Mesothelial cell of epicardium (in vitro differentiated cells): ENCODE data around the gene KCTD12. TPM values are rescaled to one million over a fixed set of nuclear protein-coding genes. Genes with fewer than 3 reads are reported as not detected.

Experiments used
- DNase-seq, 2 experiments: peaks; one replicate each; pipeline ENCODE4 v3.0.0; 2021; ENCODE audit warnings: low spot score in 2 of 2; ENCODE audit not compliant: unreplicated experiment in 2 of 2
- H3K27ac Mint-ChIP-seq: 2 replicates; pipeline ENCODE4 v1.8.0; 2021; ENCODE audit warnings: mixed read lengths
- H3K27me3 Mint-ChIP-seq: 2 replicates; pipeline ENCODE4 v1.8.0; 2021; ENCODE audit warnings: low read depth, mixed read lengths
- H3K36me3 Mint-ChIP-seq: 2 replicates; pipeline ENCODE4 v1.8.0; 2021; ENCODE audit warnings: mixed read lengths
- H3K4me1 Mint-ChIP-seq: 2 replicates; pipeline ENCODE4 v1.8.0; 2021; ENCODE audit warnings: mixed read lengths
- H3K4me3 Mint-ChIP-seq: 2 replicates; pipeline ENCODE4 v1.8.0; 2021; ENCODE audit warnings: mild to moderate bottlenecking, moderate library complexity, mixed read lengths
- H3K9me3 Mint-ChIP-seq: 2 replicates; pipeline ENCODE4 v1.8.0; 2021; ENCODE audit warnings: mixed read lengths
- total RNA-seq: library from RNA; stranded (reverse); gene quantifications from 3 replicates; pipeline ENCODE4 v1.2.1, GENCODE V29; 2021
- TF ChIP-seq, protein P1 (sequence below): fragments of 200-600 bp; sonication (generic); IDR thresholded peaks from one replicate; pipeline ENCODE4 v1.5.0; 2021; ENCODE audit warnings: antibody characterized with exemption; ENCODE audit not compliant: unreplicated experiment

KCTD12 gene
- total RNA-seq, 1 donor from 2014 or later, result 142 TPM

DNA sequence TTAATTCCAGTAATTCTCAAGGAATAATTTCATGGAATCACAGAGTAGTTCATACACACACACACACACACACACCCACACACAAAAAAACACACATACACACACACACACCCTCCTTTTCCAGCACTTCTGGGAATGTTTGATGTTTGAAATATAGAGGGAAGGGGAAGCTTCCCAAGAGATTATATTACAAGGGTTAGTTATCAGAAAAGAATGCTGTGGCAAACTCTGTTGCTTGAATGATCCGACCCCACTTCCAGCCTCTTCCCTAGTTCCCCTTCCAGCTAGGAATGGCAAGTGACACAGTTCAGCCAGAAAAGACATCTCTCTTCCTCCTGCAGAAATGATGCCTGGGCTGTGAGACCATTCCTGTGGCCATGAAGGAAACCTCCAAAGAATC is 49.9 kb downstream of the KCTD12 start:
- no peaks in the 10 kb centered on the region for H3K36me3 Mint-ChIP-seq
- no peak overlapping the region for H3K27ac Mint-ChIP-seq
- peaks cover 15% of the 10 kb centered on the region for H3K4me1 Mint-ChIP-seq
- H3K27me3 Mint-ChIP-seq, result no peaks in the 10 kb centered on the region
- no peak for DNase-seq
- TF ChIP-seq, protein P1, sequence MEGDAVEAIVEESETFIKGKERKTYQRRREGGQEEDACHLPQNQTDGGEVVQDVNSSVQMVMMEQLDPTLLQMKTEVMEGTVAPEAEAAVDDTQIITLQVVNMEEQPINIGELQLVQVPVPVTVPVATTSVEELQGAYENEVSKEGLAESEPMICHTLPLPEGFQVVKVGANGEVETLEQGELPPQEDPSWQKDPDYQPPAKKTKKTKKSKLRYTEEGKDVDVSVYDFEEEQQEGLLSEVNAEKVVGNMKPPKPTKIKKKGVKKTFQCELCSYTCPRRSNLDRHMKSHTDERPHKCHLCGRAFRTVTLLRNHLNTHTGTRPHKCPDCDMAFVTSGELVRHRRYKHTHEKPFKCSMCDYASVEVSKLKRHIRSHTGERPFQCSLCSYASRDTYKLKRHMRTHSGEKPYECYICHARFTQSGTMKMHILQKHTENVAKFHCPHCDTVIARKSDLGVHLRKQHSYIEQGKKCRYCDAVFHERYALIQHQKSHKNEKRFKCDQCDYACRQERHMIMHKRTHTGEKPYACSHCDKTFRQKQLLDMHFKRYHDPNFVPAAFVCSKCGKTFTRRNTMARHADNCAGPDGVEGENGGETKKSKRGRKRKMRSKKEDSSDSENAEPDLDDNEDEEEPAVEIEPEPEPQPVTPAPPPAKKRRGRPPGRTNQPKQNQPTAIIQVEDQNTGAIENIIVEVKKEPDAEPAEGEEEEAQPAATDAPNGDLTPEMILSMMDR, result no peak
- H3K4me3 Mint-ChIP-seq, result no peak overlapping the region
- H3K9me3 Mint-ChIP-seq, result no peaks in the 10 kb centered on the region

DNA sequence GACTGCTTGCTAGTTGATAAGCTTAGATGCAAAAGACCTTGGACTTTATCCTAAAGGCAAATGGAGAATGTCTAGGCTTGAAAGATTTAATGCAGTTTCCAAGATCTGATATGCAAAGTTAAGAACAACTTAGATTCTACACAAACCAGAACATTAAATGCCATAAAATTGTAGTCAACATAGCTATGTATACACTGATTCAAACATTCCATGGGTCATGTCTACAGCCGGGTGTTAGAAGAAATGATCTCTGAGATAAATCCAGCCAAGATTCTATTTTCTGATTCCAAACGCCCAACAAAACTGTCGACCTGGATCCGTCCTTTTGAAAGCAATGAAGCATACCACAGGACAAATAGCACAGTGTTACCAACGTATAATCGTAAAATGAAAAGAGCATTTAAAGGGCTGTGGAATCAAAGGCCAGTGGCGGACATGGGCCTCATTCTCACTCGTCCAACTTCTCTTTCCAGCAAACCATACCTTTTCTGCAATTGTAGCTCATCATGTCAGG is 52.7 kb downstream of the KCTD12 start:
- Mint-ChIP-seq H3K27me3 (peaks cover 2% of the 10 kb centered on the region), H3K27ac (no peak overlapping the region), H3K36me3 (no peaks in the 10 kb centered on the region), H3K4me3 (no peak overlapping the region), H3K9me3 (no peaks in the 10 kb centered on the region), H3K4me1 (peaks cover 26% of the 10 kb centered on the region)
- TF ChIP-seq, protein P1, result no peak
- no peak for DNase-seq

DNA sequence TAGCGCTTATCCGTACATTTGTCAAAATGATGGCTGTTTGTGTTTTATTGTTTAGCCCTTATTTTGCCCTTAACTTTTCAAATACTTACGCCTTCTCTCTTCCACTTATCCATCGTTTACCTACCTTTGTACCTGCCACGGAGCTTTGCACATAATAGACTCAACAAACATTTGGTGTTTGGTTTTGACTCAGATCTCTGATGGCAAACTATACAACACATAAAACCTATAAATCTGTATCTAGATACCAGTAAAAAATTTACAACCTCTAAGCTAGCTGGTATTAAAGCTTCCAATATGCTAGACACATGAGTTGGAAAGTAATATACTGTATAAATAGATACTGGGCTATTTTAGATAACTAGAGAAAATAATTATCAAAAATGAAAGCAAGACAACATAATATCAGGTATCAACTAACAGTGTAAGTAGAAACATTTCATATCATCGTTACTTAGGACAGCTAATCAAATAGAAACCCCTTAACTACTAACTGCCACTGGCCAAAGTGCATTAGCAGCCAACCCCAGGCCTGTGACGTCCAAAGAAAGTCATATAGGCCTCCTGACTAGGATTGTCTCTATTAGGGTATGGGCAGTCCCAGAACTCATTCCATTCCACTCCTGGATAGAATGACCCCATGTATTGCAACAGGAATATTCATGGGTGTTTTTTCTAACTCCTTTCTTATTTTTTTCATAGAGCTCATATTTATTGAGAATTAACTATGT is 53.8 kb downstream of the KCTD12 start:
- no peaks in the 10 kb centered on the region for H3K36me3 Mint-ChIP-seq
- no peak overlapping the region for H3K4me3 Mint-ChIP-seq
- H3K27me3 Mint-ChIP-seq, result peaks cover 2% of the 10 kb centered on the region
- H3K9me3 Mint-ChIP-seq, result no peaks in the 10 kb centered on the region
- DNase-seq, result no peak
- no peak overlapping the region for H3K27ac Mint-ChIP-seq
- TF ChIP-seq, protein P1, result no peak
- H3K4me1 Mint-ChIP-seq, result peaks cover 22% of the 10 kb centered on the region

DNA sequence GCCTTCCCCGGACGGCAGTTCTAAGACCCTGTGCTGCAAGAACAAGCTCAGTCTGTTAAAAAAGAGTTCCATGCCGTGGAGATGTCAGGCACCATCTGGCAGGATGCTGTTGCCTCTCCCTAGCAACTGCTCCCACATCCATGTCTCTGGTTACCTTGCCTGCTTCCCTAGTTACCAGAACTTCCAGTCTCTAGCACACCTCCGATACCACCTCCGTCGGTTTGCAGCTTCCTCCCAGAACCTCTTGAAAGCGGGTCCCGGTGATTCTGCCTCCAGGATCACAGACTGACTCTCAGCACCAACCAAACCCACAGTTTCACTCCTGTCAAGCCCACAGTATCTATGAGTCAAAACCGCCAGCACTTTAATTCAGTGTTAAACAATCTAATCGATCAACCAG is 55.4 kb downstream of the KCTD12 start:
- Mint-ChIP-seq H3K27me3 (peaks cover 2% of the 10 kb centered on the region), H3K27ac (no peak overlapping the region), H3K36me3 (no peaks in the 10 kb centered on the region), H3K4me3 (no peak overlapping the region), H3K9me3 (no peaks in the 10 kb centered on the region), H3K4me1 (peaks cover 14% of the 10 kb centered on the region)
- DNase-seq, result no peak
- TF ChIP-seq, protein P1, result no peak

Other genes with a start within 250 kb of the KCTD12 start
- gene ACOD1, start 62.1 kb upstream of the KCTD12 start, total RNA-seq, result not detected in 3 replicates
- 22.6 to 26.6 TPM (median 23.8 TPM) in 3 replicates for gene CLN5, start 105.7 kb upstream of the KCTD12 start, total RNA-seq
- gene FBXL3, start 140.8 kb upstream of the KCTD12 start, total RNA-seq, result 31.3 to 32.7 TPM (median 32.6 TPM) in 3 replicates